Astrocyte of the hippocampus (primary cell): ENCODE results near the gene ELMOD1.
"Not testable (repeated sequence)": the region's sequence is repeated elsewhere in the genome, so short reads cannot be mapped to it uniquely, and the experiment has no call there.

Source experiments
- DNase-seq: peaks from one replicate; pipeline ENCODE4 v3.0.0; 2011; ENCODE audit warnings: low read depth, low spot score

ELMOD1 gene

DNA sequence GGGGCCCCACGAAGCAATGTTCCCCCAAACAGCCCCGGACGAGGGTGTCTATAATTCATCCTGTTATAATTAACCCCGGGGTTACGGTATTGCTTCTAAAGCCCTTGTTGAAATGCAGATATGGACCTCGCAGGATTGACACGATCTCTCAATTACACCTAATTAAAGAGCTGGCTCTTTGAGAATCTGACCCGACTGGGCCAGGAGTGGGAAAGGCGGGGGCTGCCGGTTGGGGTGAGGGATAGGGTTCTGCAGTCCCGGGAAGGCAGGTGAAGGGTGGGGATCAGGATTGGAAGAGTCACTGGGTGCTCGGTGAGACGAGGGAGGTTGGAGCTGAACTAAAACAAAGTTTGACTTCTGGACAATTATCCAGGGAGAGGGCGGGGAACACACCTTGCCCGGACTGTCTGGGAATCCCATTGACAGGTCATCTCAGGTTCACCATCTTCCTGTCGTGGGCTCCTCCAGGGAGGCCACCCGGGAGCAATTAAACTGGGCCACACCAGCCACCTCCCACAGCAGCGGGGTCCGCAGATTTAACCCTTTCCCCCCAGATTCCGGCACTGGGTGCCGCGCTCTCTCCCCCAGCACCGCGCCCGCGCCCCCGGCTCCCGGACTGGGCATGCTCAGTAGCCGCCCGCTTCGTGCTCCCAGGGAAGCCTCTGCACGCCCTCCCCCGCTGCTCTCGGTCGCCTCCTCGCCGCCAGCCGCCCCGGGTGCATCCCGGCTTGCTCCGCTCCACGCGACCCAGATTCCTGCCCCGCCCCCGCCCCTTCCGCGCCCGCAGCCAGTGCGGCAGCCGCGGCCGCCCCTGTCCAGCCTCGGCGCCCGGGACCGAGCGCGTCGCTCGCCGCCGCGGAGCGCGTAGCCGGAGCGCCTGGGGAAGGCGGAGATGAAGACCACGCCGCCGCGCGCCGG, at the start of gene ELMOD1:
ELMOD1 (plus strand) TSS at position 688 of the 918 bp plus-strand sequence. CDS start 27,043 bp downstream, outside the sequence.
- peak; percentile 75 for DNase-seq

DNA sequence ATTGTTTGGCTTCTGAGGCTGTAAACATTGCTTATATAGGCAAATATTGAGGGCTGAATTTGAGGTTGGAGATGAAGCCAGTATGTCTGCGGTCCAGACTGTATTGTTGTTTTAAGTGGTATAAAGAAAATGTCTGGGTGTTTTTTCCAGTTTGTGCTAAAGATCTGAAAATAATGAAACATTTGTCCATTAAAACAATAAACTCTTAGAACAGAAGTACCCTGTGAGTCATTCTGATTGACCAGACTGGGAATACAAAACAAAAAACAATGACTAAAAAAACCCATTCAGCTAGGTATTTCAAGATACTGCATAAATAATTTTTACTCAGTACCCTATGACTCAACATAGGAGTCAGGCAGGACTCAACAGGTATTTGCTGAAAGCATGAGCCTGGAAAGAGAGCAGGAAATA, 45.8 kb upstream of the ELMOD1 start:
- peak; percentile 87 for DNase-seq

DNA sequence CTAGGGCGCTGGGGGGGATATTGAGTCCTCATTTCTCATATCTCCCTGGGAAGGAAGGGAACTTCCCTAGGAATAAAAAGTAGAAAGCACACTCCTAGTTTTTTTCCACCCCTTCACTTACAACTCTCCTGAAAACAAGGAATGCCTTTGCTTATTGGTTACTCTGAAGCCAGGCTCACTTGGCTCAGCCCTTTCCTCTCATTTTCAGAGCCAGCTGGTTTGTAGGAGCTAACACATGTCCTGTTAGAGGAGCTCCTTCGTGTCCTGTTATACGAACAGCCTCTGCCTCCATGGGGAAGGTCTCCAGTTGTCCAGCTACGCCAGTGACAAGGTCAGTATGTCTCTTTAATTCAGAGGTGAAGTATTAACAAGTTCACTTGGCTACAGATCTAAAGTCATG, 43.0 kb upstream of the ELMOD1 start:
- DNase-seq: no peak

DNA sequence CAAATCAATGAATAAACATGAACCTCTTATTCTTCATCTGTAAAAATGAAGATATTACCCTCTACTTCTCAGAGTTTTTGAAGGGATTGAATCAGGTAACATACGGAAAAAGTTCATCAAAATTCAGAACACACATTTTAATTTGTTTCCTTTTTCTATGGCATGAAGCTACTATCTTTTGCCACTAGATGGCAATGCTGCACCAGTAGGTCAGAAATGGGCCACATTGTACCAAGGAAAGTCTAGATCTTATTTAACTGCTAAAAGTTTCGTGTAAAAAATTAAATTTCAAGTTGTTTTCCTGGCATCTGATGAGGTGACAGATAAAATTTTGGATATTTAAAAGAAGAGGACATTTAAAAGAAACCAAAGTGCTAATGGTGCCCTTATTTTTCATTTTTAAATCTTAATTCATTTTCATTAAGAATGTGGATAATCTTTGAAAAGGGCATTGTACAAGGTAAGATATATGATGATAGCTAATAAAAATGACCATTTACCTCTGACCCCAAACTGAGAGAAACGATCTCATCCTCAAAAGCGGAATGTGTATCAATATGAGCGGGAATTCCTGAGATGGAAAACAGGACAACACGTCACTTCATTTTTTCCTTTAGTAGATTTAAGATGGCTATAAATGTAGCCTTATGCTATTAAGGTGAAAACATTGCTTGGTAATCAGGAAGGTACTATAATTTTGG, 41.5 kb upstream of the ELMOD1 start:
- peak; percentile 61 for DNase-seq

DNA sequence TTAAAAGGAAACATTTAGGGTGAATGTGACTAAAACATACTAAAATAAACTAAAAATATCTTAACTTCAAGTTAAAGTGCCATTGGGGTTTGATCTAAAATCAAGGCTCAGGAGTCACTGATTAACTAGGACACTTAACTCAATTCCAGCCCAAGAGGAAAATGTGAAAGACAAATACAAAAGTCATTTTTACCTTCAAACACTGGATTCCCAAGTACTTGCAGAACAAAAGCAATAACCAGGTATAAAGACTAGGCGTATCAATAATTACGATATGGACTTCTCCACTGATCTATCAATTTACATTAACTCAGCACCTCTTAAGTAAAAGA, 41.0 kb upstream of the ELMOD1 start:
- no peak for DNase-seq

DNA sequence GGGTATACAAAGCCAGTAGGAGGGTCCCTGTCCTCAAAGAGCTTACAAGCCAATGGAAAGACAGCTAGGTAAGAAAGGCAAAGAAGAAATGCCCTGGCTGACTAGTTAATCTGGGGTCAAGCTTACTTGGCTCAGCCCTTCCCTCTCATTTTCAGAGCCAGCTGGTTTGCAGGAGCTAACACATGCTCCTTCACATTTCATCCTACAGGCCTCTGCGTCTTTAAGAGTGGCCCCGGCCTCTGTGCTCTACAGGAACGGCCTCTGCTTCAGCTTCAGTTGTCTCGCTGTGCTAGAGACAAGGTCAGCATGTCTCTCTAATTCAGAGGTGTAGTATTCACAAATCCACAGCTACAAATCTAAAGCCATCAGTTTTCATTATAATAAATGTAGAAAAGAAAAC, 40.6 kb upstream of the ELMOD1 start:
- no peak for DNase-seq

DNA sequence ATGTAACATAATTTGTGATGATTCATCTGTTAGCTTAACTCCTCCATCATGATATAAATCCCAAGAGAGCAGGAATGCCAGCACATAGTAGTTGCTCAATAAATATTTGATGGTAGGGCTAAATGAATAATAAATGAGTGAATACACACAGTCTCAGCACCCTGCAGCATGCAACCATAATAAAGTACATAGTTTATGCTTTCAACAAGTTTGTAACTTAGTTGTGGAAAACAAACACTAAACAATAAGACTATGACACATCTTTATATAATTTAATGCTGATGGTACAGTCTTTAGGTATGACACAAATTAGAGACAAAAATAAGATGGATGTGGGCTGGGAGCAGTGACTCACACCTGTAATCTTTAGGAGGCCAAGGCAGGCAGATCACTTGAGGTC, 29.3 kb upstream of the ELMOD1 start:
- peak; percentile 10 for DNase-seq

DNA sequence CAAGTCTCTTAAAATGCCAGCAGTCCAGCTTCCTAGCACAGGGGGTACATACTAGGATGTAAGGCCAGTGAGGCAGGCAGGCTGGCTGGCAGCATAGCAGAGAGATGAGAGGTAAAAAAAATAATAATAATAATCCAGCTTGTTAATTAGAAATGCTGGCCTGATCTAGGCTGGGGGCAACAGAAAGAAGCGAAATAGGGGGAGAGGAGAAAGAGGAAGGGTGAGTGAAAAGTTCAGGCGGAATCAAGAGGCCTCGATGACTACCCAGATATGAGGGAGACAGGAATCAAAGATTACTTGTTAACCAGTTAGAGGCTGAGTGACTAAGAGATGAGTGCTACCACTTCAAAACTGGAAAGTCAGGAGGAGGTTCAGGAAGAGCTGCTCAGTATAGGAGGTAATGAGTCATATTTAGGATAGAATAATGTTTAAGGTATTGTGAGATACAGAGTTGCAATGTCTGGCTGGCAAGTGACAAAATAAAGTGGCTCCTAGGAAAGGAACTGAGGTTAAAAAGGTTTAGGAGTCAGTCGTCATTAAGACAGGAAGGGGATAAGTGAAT, 28.2 kb upstream of the ELMOD1 start:
- peak; percentile 61 for DNase-seq

DNA sequence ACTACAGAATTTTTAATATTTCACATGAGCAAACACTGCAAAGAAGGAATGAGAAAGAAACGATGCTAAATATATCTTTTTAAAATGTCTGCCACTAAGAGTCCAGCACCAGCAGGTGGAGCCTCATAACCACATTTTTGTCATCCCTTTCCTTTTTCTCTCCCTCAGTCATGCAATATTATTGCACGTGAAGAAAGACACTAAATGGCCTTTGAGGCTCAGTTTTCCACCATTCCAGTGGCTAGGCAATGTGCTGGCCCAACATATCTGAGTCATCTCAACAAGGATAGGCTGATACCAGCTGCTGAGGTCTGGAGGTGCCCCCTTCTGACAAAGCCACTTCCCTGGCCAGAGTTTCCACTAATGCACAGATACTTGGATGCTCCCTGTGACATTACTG, 27.2 kb upstream of the ELMOD1 start:
- DNase-seq: peak; percentile 71

DNA sequence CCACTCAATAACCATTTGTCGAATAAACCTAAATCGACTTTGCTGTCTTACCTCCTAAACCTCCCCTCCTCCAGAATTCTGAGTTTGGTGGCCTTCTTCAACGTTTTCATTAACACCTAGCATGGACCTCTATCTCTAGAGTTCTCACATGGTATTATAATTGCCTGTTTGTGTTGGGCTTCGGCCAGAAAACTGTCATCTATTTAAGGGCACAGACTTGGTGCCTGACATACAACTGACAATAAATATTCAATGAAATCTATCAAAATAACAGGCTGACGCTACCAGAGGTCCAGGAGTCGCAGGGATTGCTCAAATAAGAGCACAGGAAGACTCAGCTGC, 26.1 kb upstream of the ELMOD1 start:
- DNase-seq: no peak

DNA sequence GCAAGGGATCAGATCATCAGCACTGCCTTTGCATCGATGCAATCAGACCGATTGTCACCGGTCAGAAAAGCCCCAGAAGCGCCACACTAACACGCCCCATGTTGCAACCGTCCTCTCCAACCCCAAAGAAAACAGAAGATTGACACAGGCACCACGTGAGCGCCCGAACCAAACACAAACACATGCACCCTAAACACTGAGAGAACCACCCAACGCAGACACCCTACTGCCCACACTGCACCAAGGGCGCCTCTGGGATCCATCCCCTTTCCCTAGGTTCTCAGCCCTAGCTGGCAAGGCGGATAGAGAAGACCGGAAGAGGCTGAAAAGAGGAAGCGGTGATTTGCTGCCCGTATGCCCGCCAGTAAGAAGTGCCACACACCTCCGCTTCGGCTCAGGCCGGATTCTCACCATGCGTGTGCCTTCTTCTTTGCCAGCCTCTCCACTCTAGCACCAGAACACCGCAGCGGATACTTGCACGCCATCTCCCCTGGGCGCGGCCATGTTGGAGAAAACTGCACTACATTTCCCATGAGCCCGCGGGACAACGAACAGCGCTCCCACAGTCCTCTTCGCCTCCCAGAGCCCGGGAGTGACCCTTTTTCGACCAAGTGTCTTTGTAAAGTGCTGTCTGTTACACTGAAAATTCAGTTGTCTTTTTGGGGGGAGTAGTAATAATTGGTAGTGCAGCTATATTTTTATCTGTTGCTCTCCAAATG, 25.6 kb upstream of the ELMOD1 start, which contains the start of gene ALKBH8:
ALKBH8 (minus strand) TSS at position 517 of the 719 bp plus-strand sequence. CDS start 4,842 bp downstream, outside the sequence.
- DNase-seq: peak; percentile 86

DNA sequence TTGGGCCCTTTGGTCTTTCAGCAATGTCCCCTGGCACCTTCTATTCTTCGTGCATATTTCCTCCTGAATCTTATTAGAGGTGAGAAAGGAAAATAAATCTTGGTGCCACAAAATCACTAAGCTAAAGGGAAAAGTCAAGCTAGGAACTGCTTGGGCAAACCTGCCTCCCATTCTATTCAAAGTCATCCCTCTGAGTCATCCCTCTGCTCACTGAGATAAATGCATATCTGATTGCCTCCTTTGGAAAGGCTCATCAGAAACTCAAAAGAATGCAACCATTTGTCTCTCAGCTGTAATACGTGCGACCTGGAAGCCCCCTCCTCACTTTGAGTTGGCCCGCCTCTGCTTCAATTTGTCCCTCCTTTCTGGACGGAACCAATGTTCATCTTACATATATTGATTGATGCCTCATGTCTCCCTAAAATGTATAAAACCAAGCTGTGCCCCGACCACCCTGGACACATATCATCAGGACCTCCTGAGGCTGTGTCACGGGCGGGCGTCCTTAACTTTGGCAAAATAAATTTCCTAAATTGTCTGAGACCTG, 24.9 kb upstream of the ELMOD1 start:
- not testable (repeated sequence) for DNase-seq

DNA sequence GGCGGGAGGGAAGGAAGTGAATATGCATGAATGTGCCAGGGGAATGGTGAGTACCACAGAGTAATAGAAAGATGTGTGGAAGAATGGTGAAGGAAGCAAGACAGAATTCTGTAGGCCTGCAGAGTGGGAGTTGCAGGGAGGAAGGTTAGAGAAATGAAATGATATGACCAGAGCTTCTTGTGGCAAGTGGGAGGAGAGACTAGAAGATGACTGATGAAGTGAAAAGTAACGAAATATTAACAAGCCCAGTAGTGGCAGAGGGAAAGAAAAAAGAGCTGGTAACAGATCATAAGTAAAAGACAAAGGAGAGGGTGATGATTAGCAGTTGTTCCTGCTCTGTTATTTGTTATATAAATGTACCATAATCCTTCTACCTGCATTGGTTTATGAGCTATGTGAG, 24.4 kb upstream of the ELMOD1 start:
- DNase-seq: no peak

DNA sequence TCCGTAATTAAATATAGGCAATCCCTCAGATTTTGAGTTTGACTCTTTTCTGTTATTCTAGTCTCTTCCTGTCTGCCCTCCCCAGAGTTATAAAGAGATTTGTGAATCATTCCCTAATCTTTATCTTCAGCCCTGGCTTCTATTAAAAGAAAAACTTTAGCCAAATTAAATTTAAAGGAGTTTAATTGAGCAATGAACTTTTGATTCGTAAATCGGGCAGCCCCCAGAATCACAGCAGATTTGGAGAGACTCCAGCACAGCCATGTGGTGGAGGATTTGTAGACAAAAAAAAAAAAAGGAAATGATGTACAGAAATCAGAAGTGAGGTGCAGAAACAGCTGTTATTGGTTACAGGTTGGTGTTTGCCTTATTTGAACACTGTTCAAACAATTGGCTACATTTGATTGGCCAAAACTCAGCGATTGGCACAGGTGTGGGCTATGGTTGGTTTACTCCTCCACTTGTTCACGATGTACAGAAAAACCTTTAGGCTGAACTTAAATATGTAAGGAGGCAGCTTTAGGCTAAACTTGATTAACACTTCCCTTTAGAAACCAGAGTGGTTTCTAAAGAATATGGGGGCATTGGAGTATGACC, 23.1 kb upstream of the ELMOD1 start:
- DNase-seq: no peak

DNA sequence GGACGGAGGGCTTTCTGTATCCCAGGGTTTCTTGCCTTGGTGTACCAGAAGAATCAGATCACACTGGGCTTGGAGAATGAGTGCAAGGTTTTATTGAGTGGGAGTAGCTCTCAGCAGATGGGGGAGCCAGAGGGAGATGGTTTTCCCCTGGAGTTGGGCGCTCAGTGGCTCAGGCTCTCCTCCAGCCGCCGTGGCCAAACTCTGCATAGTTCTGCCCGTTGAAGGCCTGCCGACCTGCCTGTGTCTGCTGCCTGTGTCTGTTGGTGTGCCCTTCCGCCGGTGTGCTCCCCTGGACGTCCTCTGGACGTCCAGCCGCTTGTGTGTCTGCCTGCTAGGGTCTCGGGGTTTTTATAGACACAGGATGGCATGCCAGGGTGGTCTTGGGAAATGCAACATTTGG, 20.9 kb upstream of the ELMOD1 start:
- DNase-seq: no peak

DNA sequence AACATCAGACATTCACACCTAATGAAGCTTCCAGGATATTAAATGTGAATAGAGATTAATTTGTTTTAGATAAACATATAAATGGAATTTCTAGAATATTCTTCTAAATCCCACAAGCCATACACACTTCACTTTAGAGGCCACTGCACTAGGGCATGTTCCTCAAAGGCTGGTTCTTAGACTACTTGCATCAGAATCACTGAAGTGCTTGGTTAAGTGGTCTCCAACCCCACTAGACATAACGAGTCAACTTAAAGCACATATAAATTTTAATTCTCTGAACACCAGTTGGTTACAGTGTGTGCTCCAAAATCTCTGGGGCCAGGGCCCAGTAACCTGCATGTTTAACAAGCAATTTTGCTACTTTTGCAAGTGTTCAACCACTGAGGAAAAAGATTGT, 17.5 kb upstream of the ELMOD1 start:
- no peak for DNase-seq

DNA sequence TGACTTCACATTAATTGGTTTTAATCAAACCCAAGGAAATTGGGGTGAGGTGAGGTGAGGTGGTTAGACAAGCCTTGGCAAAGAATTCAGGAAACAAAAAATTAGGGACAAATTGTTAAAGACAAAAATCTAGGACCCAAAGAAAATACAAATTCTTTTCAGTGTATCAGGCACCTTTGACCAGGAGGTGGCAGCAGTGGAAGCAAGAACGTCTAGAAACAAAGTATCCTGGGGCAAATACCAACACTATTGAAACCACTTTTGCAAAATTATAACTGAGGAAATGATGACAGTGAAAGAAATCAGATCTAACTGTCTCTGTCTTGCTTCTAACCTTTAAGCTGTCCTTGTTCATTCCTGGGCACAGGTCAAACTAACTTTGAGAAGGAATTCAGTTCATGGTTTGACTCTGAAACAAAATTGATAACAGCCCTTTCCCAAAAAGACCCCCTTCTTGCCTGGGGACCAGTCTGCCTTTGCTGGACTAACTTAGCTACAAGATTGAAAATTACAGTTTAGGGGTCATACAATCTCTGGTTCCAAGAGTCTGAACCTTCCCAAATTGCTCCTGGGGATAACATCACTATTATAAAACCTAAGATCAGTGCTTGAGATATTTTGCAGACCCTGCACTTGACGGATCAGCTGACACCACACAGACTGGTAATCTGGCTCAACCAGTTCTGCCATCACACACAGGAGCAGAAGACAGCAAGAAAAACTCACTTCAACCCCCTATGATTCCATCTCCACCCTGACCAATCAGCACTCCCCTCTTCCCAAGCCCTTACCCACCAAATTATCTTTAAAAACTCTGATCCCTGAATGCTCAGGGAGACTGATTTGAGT, 14.2 kb upstream of the ELMOD1 start:
- peak; percentile 67 for DNase-seq

DNA sequence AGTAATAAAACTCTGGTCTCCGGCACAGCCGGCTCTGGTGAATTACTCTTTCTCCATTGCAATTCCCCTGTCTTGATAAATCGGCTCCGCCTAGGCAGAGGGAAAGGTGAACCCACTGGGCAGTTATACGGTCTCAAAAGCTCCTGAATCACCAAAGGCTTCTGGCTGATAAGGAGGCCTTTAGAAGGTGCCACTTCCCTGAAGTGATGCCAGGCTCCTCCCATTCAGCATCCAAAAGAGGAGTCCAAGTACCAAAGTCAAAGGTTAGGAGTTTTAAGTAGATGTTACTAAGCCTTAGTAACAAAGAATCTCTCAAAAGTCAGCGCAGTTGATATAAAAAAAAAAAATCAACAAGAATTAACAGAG, 13.6 kb upstream of the ELMOD1 start:
- no peak for DNase-seq

DNA sequence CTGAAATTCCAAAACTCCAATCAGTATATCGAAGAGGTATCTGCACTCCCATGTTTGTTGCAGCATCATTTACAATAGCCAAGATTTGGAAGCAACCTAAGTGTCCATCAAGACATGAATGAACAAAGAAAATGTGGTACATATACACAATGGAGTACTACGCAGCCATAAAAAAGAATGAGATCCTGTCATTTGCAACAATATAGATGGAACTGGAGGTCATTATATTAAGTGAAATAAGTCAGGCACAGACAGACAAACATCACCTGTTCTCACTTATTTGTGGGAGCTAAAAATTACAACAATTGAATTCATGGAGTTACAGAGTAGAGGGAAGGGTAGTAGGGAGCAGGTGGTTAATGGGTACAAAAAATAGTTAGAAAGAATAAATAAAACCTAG, 11.8 kb upstream of the ELMOD1 start:
- not testable (repeated sequence) for DNase-seq

DNA sequence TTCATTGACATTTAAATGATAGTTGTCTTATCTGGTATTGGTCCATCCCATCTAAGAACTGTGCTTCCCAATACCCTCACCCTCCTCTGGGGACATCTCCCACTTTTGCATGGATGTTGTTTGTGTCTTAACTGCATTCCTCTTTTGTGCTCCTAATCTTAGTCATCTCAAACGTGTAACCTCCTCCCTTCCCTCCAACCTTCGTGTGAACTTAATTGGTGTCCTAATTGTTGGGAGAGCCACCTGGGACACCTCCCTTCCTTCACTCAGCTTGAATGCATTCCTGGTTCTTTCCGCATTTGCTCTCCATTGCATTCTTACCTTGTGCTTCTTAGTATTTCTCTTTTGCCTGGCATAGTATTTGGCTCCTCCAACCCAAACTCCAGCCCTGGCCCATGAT, 9.8 kb upstream of the ELMOD1 start:
- DNase-seq: no peak
